ENCODE results near the gene NEK10. TPM values are rescaled to one million over a fixed set of nuclear protein-coding genes. Genes with fewer than 3 reads are reported as not detected.

Gene NEK10
- total RNA-seq, 1 experiment from 2014 or later = 1.2 TPM

DNA sequence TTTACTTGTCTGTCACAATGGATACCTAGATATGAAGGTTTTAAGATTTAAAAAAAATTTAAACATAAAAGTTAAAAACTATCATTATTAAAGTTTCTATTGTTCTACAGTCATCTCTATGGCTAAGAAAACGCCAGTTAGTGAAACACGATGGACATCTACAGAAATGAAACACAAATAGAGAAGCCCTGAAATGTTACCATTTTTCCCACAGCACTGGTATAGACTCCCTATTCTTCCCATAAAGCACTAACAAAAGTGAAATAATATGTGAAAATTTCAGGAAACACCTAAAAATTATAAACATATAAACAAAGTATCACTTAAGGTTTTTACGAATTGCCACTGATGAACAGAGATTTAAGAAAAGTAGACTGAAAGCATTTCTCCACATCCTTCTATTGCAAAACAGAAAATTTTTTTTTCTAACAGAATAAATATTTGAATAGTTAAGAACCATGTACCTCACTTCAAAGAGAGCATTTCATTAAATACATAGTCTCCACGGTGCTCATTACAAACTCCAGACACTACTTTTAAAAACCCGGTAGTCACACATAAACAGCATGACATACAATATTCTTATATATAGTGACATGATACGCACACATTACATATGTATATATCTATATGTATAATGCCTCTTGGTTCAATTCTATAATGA, 7.1 kb upstream of the NEK10 start (continued):
- no peak for TF ChIP-seq ZNF274 (IDR thresholded peaks at IDR 0.05; ENCODE audit: low read depth, low read length)
- no peak for TF ChIP-seq FOSL1 (IDR thresholded peaks at IDR 0.05; ENCODE audit: low read depth)
- TF ChIP-seq POLR2AphosphoS5 (IDR thresholded peaks at IDR 0.05; ENCODE audit: low read depth, low read length) = no peak
- TF ChIP-seq CEBPB (IDR thresholded peaks at IDR 0.05; ENCODE audit: low read depth) = no peak
- TF ChIP-seq ZFX (IDR thresholded peaks at IDR 0.05) = no peak

DNA sequence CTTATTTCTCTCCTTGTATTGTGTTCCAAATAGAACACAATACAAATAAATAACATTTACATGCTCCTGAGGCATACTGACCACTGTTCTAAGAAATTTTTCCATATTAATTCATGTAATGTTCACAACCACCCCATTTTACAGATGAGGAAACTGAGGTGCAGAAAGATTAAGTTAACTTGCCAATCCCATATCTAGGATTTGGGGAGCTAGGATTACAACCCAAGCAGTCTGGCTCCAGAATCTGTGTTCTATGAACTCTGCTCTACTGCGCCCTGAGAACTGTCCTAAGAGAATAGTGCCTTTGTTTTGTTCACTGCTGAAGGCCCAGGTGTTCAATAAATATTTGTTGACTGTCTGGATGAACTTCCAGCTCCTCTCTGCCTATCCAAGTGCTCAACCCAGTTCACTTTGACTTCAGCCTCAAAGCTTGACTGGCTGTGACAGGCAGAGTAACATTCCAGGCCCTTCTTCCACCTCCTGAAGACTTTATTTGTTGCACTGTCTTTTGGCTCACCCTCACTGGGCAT, 3.1 kb downstream of the NEK10 start:
- Histone ChIP-seq H3K36me3 (ENCODE audit: control insufficient read depth in 1 of 2, insufficient read depth in 2 of 2, low read length in 2 of 2) (no peaks in the 10 kb centered on the region), H3K27ac (ENCODE audit: low read depth, low read length) (no peak overlapping the region), H3K9me3 (ENCODE audit: control insufficient read depth in 1 of 2, insufficient read depth in 1 of 2, low read depth in 1 of 2, low read length in 2 of 2) (no peaks in the 10 kb centered on the region), H3K79me2 (ENCODE audit: insufficient read depth, low read length) (no peaks in the 10 kb centered on the region), H4K20me1 (ENCODE audit: insufficient read depth) (no peaks in the 10 kb centered on the region), H2AFZ (ENCODE audit: low read depth, low read length, poor library complexity, severe bottlenecking) (no peak overlapping the region), H3K27me3 (ENCODE audit: insufficient read depth, low read length) (no peaks in the 10 kb centered on the region), H3K4me1 (ENCODE audit: control insufficient read depth in 1 of 2, insufficient read depth in 2 of 2, low read length in 2 of 2) (peaks cover 0 to 4% of the 10 kb centered on the region in 2 experiments; a peak in 2 of 4 replicates), H3K9ac (ENCODE audit: low read length) (no peak overlapping the region), H3K9me2 (ENCODE audit: insufficient read depth) (no peaks in the 10 kb centered on the region), H3K4me3 (replicated peaks in 1 of 2; ENCODE audit: low read depth in 1 of 2, low read length in 2 of 2) (no peak overlapping the region), H3K4me2 (ENCODE audit: low read length) (no peak overlapping the region)
- no peak for DNase-seq (ENCODE audit: low read depth, low spot score)
- intact Hi-C loops (cut with micrococcal nuclease) = no loop called here
- no peak for ATAC-seq
- ChIA-PET CTCF (interaction anchor here (0.7 kb wide), 1 partner anchor 8 kb away, joined by 3 read pairs; no protein-coding TSS in a partner anchor), POLR2A (no interaction called here), RAD21 (ENCODE audit: low non-redundant PET in 1 of 2, low total read pairs in 2 of 2, uncharacterized antibody in 2 of 2, unreplicated experiment in 2 of 2) (no interaction called here)
- TF ChIP-seq POLR2A (IDR thresholded peaks at IDR 0.05; ENCODE audit: borderline replicate concordance, extremely low read depth, insufficient read depth, insufficient read length) (no peak), SIN3A (IDR thresholded peaks at IDR 0.05; ENCODE audit: low read depth) (no peak), TCF7L2 (IDR thresholded peaks at IDR 0.05; ENCODE audit: borderline replicate concordance, extremely low read depth, insufficient read depth, insufficient read length) (no peak), EZH2phosphoT487 (IDR thresholded peaks at IDR 0.05; ENCODE audit: borderline replicate concordance) (no peak), FOSL1 (IDR thresholded peaks at IDR 0.05; ENCODE audit: low read depth) (no peak), YY1 (IDR thresholded peaks at IDR 0.05; ENCODE audit: extremely low read depth, insufficient replicate concordance, low read depth, low read length) (no peak), EZH2 (IDR thresholded peaks at IDR 0.05) (no peak), ZNF274 (IDR thresholded peaks at IDR 0.05; ENCODE audit: low read depth, low read length) (no peak), SRF (IDR thresholded peaks at IDR 0.05; ENCODE audit: low read depth) (no peak), JUND (IDR thresholded peaks at IDR 0.05) (no peak), POLR2AphosphoS5 (IDR thresholded peaks at IDR 0.05; ENCODE audit: low read depth, low read length) (no peak), ZBTB33 (IDR thresholded peaks at IDR 0.05; ENCODE audit: extremely low read depth, insufficient replicate concordance, low read length) (no peak), EGR1 (IDR thresholded peaks at IDR 0.05; ENCODE audit: low read depth) (no peak), CEBPB (IDR thresholded peaks at IDR 0.05; ENCODE audit: low read depth) (no peak)
- TF ChIP-seq, protein P1, sequence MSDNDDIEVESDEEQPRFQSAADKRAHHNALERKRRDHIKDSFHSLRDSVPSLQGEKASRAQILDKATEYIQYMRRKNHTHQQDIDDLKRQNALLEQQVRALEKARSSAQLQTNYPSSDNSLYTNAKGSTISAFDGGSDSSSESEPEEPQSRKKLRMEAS (IDR thresholded peaks at IDR 0.05) = no peak
- BruUV-seq (replicated peaks) = no TSS peak
